Retinal pigment epithelial cell (primary cell): ENCODE results near the gene GTF3C4.

Experiments
- DNase-seq: peaks from one replicate; pipeline ENCODE4 v3.0.0-alpha.2; 2010; ENCODE audit warnings: low read depth
- H3K4me3 ChIP-seq: 2 replicates; pipeline ENCODE4 v1.5.1; 2011; ENCODE audit warnings: mild to moderate bottlenecking, low read length, control low read depth, moderate library complexity
- CTCF ChIP-seq: conservative IDR thresholded peaks from 2 replicates; pipeline ENCODE4 v1.5.1; 2011; ENCODE audit warnings: low read depth, low read length, control low read depth, inconsistent platforms

The GTF3C4 gene

GRCh38 chr9:132646726-132647125, 23.5 kb upstream of the GTF3C4 start:
- TF ChIP-seq CTCF: no peak
- no peak overlapping the region for H3K4me3 ChIP-seq
- no peak for DNase-seq

GRCh38 chr9:132647355-132647754, 22.9 kb upstream of the GTF3C4 start:
- no peak for TF ChIP-seq CTCF
- no peak for DNase-seq
- no peak overlapping the region for H3K4me3 ChIP-seq

DNA sequence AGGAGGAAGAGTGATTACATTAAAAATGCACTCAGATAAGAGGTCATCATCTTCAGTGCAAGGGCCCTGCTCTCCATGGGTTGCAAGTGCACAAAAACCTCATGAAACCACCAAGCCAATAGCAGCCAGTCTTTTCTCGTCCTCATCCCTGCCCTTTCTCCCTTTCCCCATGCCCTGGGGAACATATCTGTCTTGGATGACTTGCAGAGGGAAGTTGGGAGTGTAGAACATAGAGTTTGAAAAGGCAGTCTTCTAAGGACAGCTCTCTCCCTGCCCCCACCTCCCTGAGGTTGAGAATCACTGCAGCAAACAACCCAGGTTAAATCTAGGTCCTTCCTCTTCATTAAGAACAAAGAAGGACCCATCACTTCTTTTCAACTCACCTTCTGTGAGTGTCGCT, 22.5 kb upstream of the GTF3C4 start:
- DNase-seq: no peak
- no peak overlapping the region for H3K4me3 ChIP-seq
- TF ChIP-seq CTCF: no peak

- no peak for TF ChIP-seq CTCF
- no peak for DNase-seq
- no peak overlapping the region for H3K4me3 ChIP-seq
Observed at GRCh38 chr9:132648283-132648682, 22.0 kb upstream of the GTF3C4 start.

DNA sequence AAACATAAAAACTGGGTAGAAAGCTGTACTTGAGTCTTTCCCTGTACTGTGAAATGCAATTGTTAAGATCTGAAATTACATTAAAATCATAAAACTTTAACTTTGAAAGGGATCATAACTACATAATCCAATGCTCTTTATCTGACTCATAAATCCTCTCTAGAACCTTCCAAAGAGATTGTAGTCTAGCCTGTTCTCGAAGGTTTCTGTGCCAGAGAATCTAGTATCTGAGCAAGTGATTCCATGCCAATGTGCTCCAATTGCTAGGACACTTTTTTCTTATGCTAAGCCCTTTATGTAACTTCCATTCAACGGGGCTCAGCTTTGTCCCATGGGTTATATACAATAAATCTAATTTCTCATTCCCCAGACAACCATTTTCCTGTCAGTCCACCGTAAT, 21.6 kb upstream of the GTF3C4 start:
- TF ChIP-seq CTCF: no peak
- DNase-seq: no peak
- H3K4me3 ChIP-seq: no peak overlapping the region

- DNase-seq: no peak
- H3K4me3 ChIP-seq: no peak overlapping the region
- TF ChIP-seq CTCF: peak; percentile 55
Observed at GRCh38 chr9:132651259-132651658, 19.0 kb upstream of the GTF3C4 start.

DNA sequence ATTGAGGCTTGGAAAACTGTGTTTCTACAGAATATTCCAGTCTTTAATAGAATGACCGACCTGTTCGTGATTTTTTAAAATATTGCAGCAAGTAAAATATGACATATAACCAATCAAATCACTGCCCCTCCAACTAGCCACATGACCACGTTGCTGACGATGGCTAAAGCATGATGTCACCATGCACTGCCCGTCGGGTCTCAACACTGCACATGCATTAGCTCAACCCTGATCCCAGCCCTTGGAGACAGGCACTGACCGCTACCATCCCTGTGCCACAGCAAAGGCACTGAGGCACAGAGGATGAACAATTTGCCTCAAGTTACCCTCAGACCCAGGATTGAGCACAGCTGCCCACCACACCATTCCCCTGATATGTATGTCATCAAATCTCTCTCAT, 14.0 kb upstream of the GTF3C4 start:
- no peak overlapping the region for H3K4me3 ChIP-seq
- no peak for DNase-seq
- TF ChIP-seq CTCF: no peak
